Measurements from ENCODE around the gene COL5A2. TPM values are rescaled to one million over a fixed set of nuclear protein-coding genes. Genes with fewer than 3 reads are reported as not detected.

The COL5A2 gene
- total and polyA plus RNA-seq, 9 of the 15 experiments (the other 6 are each of a cell fraction or from before 2014, with no cell fraction given): 0.01 to 0.54 (median 0.19) TPM

DNA sequence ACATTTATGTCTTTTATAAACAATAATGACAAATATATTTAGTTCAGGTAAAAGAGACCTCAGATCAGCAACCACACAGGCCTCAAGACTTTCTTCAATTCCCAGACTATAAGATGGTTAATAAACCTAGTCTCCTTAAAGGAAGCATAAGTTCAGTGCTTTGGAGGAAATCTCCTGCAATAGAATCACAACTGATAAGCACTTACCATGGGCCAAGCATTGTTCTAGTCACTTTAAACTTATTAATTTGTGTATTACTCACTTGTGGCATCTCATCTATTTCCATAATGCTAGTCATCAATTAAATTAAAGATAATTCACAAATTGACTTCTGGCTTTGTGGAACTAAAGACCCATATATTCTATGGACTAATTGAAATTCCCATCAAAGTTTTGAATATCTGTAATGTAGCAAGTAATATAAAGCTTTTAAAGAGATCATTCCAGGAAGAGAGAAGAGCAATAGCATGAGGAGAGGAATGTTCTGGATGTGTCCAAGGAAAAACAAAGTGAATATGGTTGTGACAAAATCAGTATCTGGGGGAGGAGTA, 163.2 kb downstream of the COL5A2 start:
- BruUV-seq (replicated peaks): no TSS peak
- Histone ChIP-seq H3K36me3 (ENCODE audit: control insufficient read depth, insufficient read depth, low read length) (no peaks in the 10 kb centered on the region), H3K79me2 (ENCODE audit: control insufficient read depth, insufficient read depth, low read length) (no peaks in the 10 kb centered on the region), H3K4me1 (replicated peaks in 1 of 2; ENCODE audit: control insufficient read depth in 2 of 2, insufficient read depth in 2 of 2, low read length in 2 of 2) (no peaks in the 10 kb centered on the region), H3K4me3 (no peak overlapping the region), H4K20me1 (replicated peaks; ENCODE audit: control insufficient read depth, insufficient read depth, low read length) (no peaks in the 10 kb centered on the region), H3K4me2 (ENCODE audit: insufficient read depth, low read length) (no peak overlapping the region), H3K9me1 (ENCODE audit: control insufficient read depth, insufficient read depth, low read length) (no peaks in the 10 kb centered on the region), H3K27ac (ENCODE audit: extremely low read depth, low read depth, low read length) (no peak overlapping the region), H3K9me3 (replicated peaks; ENCODE audit: control insufficient read depth, insufficient read depth, low read depth, low read length) (no peaks in the 10 kb centered on the region), H3K9ac (ENCODE audit: insufficient read depth in 1 of 2, low read depth in 2 of 2, low read length in 2 of 2) (no peak overlapping the region), H3K27me3 (ENCODE audit: control insufficient read depth in 2 of 2, insufficient read depth in 2 of 2, low read length in 2 of 2) (no peaks in the 10 kb centered on the region), H2AFZ (ENCODE audit: low read depth, low read length) (no peak overlapping the region)
- CTCF ChIA-PET (ENCODE audit: low intra/inter-chr PET ratio): no interaction called here
- no peak for ATAC-seq
- no peak for DNase-seq (ENCODE audit: extremely low read depth in 1 of 4, low spot score in 3 of 4)
- TF ChIP-seq CHD4 (IDR thresholded peaks at IDR 0.05; ENCODE audit: insufficient read depth, insufficient replicate concordance, low read depth, low read length, poor library complexity, severe bottlenecking): no peak
- TF ChIP-seq SAFB (IDR thresholded peaks at IDR 0.05; ENCODE audit: borderline replicate concordance, low read depth, low read length): no peak
- no peak for TF ChIP-seq ZNF121 (CRISPR knock-in tag; conservative IDR thresholded peaks at IDR 0.05)
- TF ChIP-seq TRIM28 (IDR thresholded peaks at IDR 0.05): no peak
- no peak for TF ChIP-seq HNRNPK (IDR thresholded peaks at IDR 0.05; ENCODE audit: low read depth, low read length, poor library complexity, severe bottlenecking)
- TF ChIP-seq, protein P1, sequence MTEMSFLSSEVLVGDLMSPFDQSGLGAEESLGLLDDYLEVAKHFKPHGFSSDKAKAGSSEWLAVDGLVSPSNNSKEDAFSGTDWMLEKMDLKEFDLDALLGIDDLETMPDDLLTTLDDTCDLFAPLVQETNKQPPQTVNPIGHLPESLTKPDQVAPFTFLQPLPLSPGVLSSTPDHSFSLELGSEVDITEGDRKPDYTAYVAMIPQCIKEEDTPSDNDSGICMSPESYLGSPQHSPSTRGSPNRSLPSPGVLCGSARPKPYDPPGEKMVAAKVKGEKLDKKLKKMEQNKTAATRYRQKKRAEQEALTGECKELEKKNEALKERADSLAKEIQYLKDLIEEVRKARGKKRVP (CRISPR knock-in tag; IDR thresholded peaks at IDR 0.05): no peak
- no peak for TF ChIP-seq FUS (optimal IDR thresholded peaks at IDR 0.05; ENCODE audit: low read depth, low read length)
- intact Hi-C loops (cut with micrococcal nuclease) (no loop called here), in situ Hi-C loops (cut with MboI) (no loop called here)
- POLR2A ChIA-PET: no interaction called here
- no peak for FAIRE-seq
